Mucosa of descending colon (tissue), 3 donors: Measurements from ENCODE around the gene CPS1. TPM values are rescaled to one million over a fixed set of nuclear protein-coding genes. Genes with fewer than 3 reads are reported as not detected.

Experiments
- ATAC-seq: fragments of 200-7000 bp; cut with Tn5 transposase; one replicate; pipeline ENCODE4 v1.9.1; 2020; ENCODE audit warnings: mild to moderate bottlenecking, moderate library complexity
- DNase-seq, 3 donors: peaks; one replicate each; pipeline ENCODE4 v3.0.0-alpha.2; 2020
- H3K36me3 ChIP-seq: fragments of 200-600 bp; one replicate; pipeline ENCODE4 v1.8.0; 2021; ENCODE audit warnings: low read depth, mild to moderate bottlenecking
- H3K4me1 ChIP-seq: fragments of 200-600 bp; one replicate; pipeline ENCODE4 v1.8.0; 2021; ENCODE audit warnings: low read depth, mild to moderate bottlenecking
- H3K4me3 ChIP-seq: fragments of 200-600 bp; one replicate; pipeline ENCODE4 v1.8.0; 2021; ENCODE audit warnings: mild to moderate bottlenecking
- H3K9me3 ChIP-seq: fragments of 200-600 bp; one replicate; pipeline ENCODE4 v1.8.0; 2021; ENCODE audit warnings: mild to moderate bottlenecking
- intact Hi-C, 2 donors: fragments of 100-400 bp; cut with DNase I in 1 of 2; cut with micrococcal nuclease in 1 of 2; formaldehyde crosslinking; loops; one replicate each; pipeline versions ENCODE4 v1.11.0 to v1.11.1; 2022; cut with DNase I, micrococcal nuclease
- total RNA-seq, 3 donors: library from RNA; stranded (reverse); fragmentation: NEBNext Ultra II Directional in 2 of 3; extraction: Animal tissue kit (Norgen Biotek cat#: 25700) in 2 of 3; gene quantifications; one replicate each; pipeline versions ENCODE4 v1.2.1 to v1.2.4, GENCODE V29; 2021 to 2023
- TF ChIP-seq, protein P1 (sequence below): fragments of 200-600 bp; IDR thresholded peaks from one replicate; pipeline ENCODE4 v1.8.0; 2022; ENCODE audit warnings: antibody characterized with exemption, mild to moderate bottlenecking
- donor health status: DM: no; HTN: no; CAD: no; lungs with moderate emphysema.
- donor health status: DM: no; HTN: no; CAD: no.
- donor health status: DM: no; HTN: yes; CAD: no.

Gene CPS1
- total RNA-seq, 3 donors from 2014 or later, result 0.29 to 1.5 (median 0.99) TPM

DNA sequence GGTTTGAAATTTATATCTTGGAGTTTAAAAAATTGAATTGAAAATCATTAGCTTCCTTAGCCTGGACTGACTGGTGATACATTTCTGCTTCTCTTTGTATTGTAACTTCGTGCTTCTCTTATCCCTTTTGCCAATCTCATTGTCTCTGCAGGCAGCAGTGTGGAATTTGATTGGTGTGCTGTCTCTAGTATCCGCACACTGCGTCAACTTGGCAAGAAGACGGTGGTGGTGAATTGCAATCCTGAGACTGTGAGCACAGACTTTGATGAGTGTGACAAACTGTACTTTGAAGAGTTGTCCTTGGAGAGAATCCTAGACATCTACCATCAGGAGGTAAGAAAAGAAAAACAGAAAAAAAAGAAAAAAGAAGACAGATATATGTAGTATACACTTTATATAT lies 85.9 kb downstream of the CPS1 start:
- Histone ChIP-seq H3K9me3 (no peaks in the 10 kb centered on the region), H3K4me1 (no peaks in the 10 kb centered on the region), H3K36me3 (no peaks in the 10 kb centered on the region), H3K4me3 (no peak overlapping the region)
- no peak for DNase-seq
- TF ChIP-seq, protein P1, sequence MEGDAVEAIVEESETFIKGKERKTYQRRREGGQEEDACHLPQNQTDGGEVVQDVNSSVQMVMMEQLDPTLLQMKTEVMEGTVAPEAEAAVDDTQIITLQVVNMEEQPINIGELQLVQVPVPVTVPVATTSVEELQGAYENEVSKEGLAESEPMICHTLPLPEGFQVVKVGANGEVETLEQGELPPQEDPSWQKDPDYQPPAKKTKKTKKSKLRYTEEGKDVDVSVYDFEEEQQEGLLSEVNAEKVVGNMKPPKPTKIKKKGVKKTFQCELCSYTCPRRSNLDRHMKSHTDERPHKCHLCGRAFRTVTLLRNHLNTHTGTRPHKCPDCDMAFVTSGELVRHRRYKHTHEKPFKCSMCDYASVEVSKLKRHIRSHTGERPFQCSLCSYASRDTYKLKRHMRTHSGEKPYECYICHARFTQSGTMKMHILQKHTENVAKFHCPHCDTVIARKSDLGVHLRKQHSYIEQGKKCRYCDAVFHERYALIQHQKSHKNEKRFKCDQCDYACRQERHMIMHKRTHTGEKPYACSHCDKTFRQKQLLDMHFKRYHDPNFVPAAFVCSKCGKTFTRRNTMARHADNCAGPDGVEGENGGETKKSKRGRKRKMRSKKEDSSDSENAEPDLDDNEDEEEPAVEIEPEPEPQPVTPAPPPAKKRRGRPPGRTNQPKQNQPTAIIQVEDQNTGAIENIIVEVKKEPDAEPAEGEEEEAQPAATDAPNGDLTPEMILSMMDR, result no peak
- no peak for ATAC-seq
- intact Hi-C loops, result no loop called here

DNA sequence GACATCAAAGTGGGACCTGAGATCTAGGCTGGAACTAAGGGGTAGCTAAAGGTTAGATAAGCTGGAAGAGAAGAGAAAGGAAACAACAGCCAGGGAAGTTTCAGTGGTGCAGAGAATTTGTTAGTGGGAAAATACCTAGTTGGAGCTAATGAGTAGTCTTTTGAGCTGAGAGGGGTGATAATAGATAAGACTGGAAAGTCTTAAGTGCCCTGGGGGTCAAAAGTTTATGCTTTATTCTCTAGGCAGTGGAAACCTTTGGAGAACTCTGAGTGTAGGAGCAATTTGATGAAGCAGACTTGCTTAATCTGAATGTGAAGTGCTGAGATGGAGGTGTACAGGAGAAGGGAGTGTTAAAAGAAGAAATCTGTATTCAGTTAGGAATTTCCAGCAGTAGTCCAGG lies 90.8 kb downstream of the CPS1 start:
- TF ChIP-seq, protein P1, result no peak
- no peaks in the 10 kb centered on the region for H3K4me1 ChIP-seq
- no peaks in the 10 kb centered on the region for H3K36me3 ChIP-seq
- no peak for DNase-seq
- ATAC-seq, result no peak
- intact Hi-C loops, result no loop called here
- H3K4me3 ChIP-seq, result no peak overlapping the region
- no peaks in the 10 kb centered on the region for H3K9me3 ChIP-seq

DNA sequence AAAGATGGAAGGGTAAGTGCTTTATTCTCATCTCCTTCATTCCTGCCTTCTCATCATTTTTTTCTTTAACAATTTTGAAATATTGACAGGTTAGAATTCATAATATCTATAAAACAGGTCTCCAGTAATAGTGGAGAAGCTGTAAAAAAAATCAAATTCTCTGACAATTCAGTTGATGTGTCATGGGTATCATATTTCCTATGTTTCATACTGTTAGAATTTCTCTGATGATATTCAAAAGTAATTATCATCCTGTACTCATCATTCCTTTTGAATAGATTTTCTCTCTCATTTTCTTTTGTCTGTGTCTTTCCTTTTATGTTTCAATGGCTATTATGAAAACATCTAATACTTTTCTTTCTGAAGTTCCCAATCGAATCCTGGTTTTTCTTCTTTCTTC lies 97.7 kb downstream of the CPS1 start:
- DNase-seq, result no peak
- Histone ChIP-seq H3K4me3 (no peak overlapping the region), H3K4me1 (no peaks in the 10 kb centered on the region), H3K36me3 (no peaks in the 10 kb centered on the region), H3K9me3 (no peaks in the 10 kb centered on the region)
- no peak for ATAC-seq
- intact Hi-C loops, result no loop called here
- TF ChIP-seq, protein P1, result no peak

DNA sequence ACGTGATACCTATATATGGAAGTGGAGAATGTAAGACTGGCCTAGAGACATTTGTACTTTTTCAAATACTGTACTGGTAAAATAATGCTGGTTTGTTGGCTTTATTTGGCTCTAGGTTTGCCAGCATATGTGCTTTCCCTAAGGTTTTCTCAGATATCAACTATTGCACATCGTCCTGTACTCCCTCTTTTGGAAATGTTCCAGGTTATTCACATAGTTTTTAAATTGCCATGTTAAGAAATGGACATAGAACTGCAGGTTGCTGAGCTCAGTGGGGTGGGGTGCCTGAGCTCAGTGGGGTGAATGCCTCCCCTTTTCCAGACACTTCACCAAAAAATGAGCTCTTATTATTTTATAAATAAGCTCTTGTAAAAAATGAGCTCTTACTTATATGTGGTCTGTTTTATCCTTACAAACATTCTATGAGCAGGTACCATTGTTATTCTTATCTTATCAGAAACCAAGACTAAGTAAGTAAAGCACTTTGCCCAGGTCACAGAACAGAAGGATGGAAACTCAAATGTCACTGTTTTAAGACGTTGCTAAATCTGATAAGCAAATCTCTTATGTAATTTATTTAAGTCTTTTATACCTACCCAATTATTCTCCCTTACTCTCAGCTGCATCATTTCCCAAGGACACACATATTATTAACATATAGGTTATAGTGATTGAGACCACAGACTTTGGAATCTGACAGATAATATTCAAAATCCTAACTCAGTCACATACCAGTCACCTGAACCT lies 99.0 kb downstream of the CPS1 start:
- H3K4me3 ChIP-seq, result no peak overlapping the region
- no peaks in the 10 kb centered on the region for H3K9me3 ChIP-seq
- TF ChIP-seq, protein P1, result no peak
- no peaks in the 10 kb centered on the region for H3K4me1 ChIP-seq
- ATAC-seq (no peak), DNase-seq (no peak)
- intact Hi-C loops, result no loop called here
- no peaks in the 10 kb centered on the region for H3K36me3 ChIP-seq

DNA sequence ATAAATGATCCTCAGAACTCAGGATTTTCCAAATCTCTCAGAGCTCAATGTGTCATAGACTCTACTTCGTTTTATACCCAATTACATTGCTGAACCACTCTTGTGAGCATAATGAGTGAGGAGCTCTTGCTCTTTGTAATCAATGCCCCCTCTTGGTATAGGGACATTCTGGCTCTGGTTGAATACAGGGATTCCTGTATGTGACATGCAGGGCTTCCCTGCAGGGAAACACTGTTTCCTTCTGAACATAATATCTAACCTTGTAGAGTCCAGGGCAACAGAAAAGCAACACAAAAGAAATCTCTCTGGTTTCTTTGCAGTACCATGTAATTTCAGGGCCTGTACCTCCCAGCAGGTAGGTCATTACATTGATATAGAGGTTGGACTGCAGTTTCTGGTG lies 101.5 kb downstream of the CPS1 start:
- ATAC-seq (no peak), DNase-seq (no peak)
- Histone ChIP-seq H3K36me3 (no peaks in the 10 kb centered on the region), H3K4me3 (no peak overlapping the region), H3K9me3 (no peaks in the 10 kb centered on the region), H3K4me1 (no peaks in the 10 kb centered on the region)
- TF ChIP-seq, protein P1, result no peak
- intact Hi-C loops, result no loop called here

DNA sequence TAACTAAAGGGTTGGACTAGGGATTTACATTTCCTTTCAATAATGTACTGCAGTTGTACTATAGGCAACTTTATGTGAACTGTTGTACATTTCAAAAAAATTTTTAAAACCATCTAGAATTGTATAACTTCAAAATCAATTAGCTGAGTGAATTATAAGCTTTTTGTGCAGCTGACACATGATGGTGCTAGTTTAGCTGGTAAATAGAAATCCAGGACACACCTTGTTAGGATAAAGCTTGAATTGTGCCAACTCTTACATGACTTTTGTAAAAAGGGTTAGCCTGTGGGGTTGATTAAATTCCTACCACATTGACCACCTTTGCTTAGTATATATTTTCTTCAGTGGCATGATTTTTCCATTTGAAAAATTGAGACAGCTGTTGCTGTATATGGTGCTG lies 104.4 kb downstream of the CPS1 start:
- Histone ChIP-seq H3K36me3 (no peaks in the 10 kb centered on the region), H3K4me1 (no peaks in the 10 kb centered on the region), H3K4me3 (no peak overlapping the region), H3K9me3 (no peaks in the 10 kb centered on the region)
- no peak for DNase-seq
- intact Hi-C loops, result no loop called here
- ATAC-seq, result no peak
- TF ChIP-seq, protein P1, result no peak
